ENCODE data around the gene RFX2.
"Not testable (repeated sequence)": the region's sequence is repeated elsewhere in the genome, so short reads cannot be mapped to it uniquely, and the experiment has no call there.

RFX2 gene

GRCh38 chr19:6007866-6008265, 102.4 kb downstream of the RFX2 start:
- no peaks in the 10 kb centered on the region for H3K4me1 ChIP-seq (ENCODE audit: insufficient read depth, low read length, poor library complexity, severe bottlenecking)
- no peak for TF ChIP-seq EZH2phosphoT487 (IDR thresholded peaks at IDR 0.05; ENCODE audit: borderline replicate concordance)
- TF ChIP-seq CTCF (conservative IDR thresholded peaks at IDR 0.05; ENCODE audit: low read length), result no peak
- no peaks in the 10 kb centered on the region for H3K9me3 ChIP-seq (ENCODE audit: insufficient read depth, low read depth, low read length)
- H3K36me3 ChIP-seq (ENCODE audit: insufficient read depth, low read length), result no peaks in the 10 kb centered on the region
- no peaks in the 10 kb centered on the region for H4K20me1 ChIP-seq (ENCODE audit: insufficient read depth, low read length, poor library complexity, severe bottlenecking)
- H3K79me2 ChIP-seq (ENCODE audit: insufficient read depth, low read length), result no peaks in the 10 kb centered on the region
- no peaks in the 10 kb centered on the region for H3K27me3 ChIP-seq (ENCODE audit: insufficient read depth, low read length, poor library complexity, severe bottlenecking)
- H3K4me2 ChIP-seq (ENCODE audit: low read depth, low read length, poor library complexity, severe bottlenecking), result no peak overlapping the region
- no peak overlapping the region for H3K9ac ChIP-seq (ENCODE audit: low read depth, low read length, poor library complexity, severe bottlenecking)
- H3F3A ChIP-seq (ENCODE audit: low read depth), result no peaks in the 10 kb centered on the region
- no peak overlapping the region for H2AFZ ChIP-seq (ENCODE audit: low read length)
- H3K4me3 ChIP-seq (ENCODE audit: low read length, poor library complexity, severe bottlenecking), result no peak overlapping the region
- H3K9me2 ChIP-seq (replicated peaks; ENCODE audit: low read depth, low read length), result no peaks in the 10 kb centered on the region

- H3K27me3 ChIP-seq (ENCODE audit: insufficient read depth, low read length, poor library complexity, severe bottlenecking), result no peaks in the 10 kb centered on the region
- no peak overlapping the region for H2AFZ ChIP-seq (ENCODE audit: low read length)
- no peaks in the 10 kb centered on the region for H4K20me1 ChIP-seq (ENCODE audit: insufficient read depth, low read length, poor library complexity, severe bottlenecking)
- H3K9me3 ChIP-seq (ENCODE audit: insufficient read depth, low read depth, low read length), result no peaks in the 10 kb centered on the region
- no peak overlapping the region for H3K9ac ChIP-seq (ENCODE audit: low read depth, low read length, poor library complexity, severe bottlenecking)
- H3K4me1 ChIP-seq (ENCODE audit: insufficient read depth, low read length, poor library complexity, severe bottlenecking), result no peaks in the 10 kb centered on the region
- no peak overlapping the region for H3K4me3 ChIP-seq (ENCODE audit: low read length, poor library complexity, severe bottlenecking)
- H3K79me2 ChIP-seq (ENCODE audit: insufficient read depth, low read length), result no peaks in the 10 kb centered on the region
- H3K4me2 ChIP-seq (ENCODE audit: low read depth, low read length, poor library complexity, severe bottlenecking), result no peak overlapping the region
- H3F3A ChIP-seq (ENCODE audit: low read depth), result no peaks in the 10 kb centered on the region
- TF ChIP-seq CTCF (conservative IDR thresholded peaks at IDR 0.05; ENCODE audit: low read length) (no peak), EZH2phosphoT487 (IDR thresholded peaks at IDR 0.05; ENCODE audit: borderline replicate concordance) (no peak)
- H3K36me3 ChIP-seq (ENCODE audit: insufficient read depth, low read length), result no peaks in the 10 kb centered on the region
- no peaks in the 10 kb centered on the region for H3K9me2 ChIP-seq (replicated peaks; ENCODE audit: low read depth, low read length)
These were observed 103.4 kb downstream of the RFX2 start for GRCh38 chr19:6006896-6007295.

GRCh38 chr19:6006070-6006446, 104.2 kb downstream of the RFX2 start:
- not testable (repeated sequence) for H3K27me3 ChIP-seq (ENCODE audit: insufficient read depth, low read length, poor library complexity, severe bottlenecking); H3K4me2 ChIP-seq (ENCODE audit: low read depth, low read length, poor library complexity, severe bottlenecking); H3K4me1 ChIP-seq (ENCODE audit: insufficient read depth, low read length, poor library complexity, severe bottlenecking); H3F3A ChIP-seq (ENCODE audit: low read depth); H3K36me3 ChIP-seq (ENCODE audit: insufficient read depth, low read length); H4K20me1 ChIP-seq (ENCODE audit: insufficient read depth, low read length, poor library complexity, severe bottlenecking); H3K4me3 ChIP-seq (ENCODE audit: low read length, poor library complexity, severe bottlenecking); H3K9me3 ChIP-seq (ENCODE audit: insufficient read depth, low read depth, low read length); H3K9ac ChIP-seq (ENCODE audit: low read depth, low read length, poor library complexity, severe bottlenecking); H3K79me2 ChIP-seq (ENCODE audit: insufficient read depth, low read length); H3K9me2 ChIP-seq (replicated peaks; ENCODE audit: low read depth, low read length); H2AFZ ChIP-seq (ENCODE audit: low read length)

GRCh38 chr19:6005321-6006069, 104.8 kb downstream of the RFX2 start:
- no peaks in the 10 kb centered on the region for H3K9me3 ChIP-seq (ENCODE audit: insufficient read depth, low read depth, low read length)
- no peaks in the 10 kb centered on the region for H3K9me2 ChIP-seq (replicated peaks; ENCODE audit: low read depth, low read length)
- no peak overlapping the region for H2AFZ ChIP-seq (ENCODE audit: low read length)
- H4K20me1 ChIP-seq (ENCODE audit: insufficient read depth, low read length, poor library complexity, severe bottlenecking), result no peaks in the 10 kb centered on the region
- no peak overlapping the region for H3K9ac ChIP-seq (ENCODE audit: low read depth, low read length, poor library complexity, severe bottlenecking)
- TF ChIP-seq EZH2phosphoT487 (IDR thresholded peaks at IDR 0.05; ENCODE audit: borderline replicate concordance) (no peak), CTCF (conservative IDR thresholded peaks at IDR 0.05; ENCODE audit: low read length) (no peak)
- H3K4me1 ChIP-seq (ENCODE audit: insufficient read depth, low read length, poor library complexity, severe bottlenecking), result no peaks in the 10 kb centered on the region
- no peak overlapping the region for H3K4me2 ChIP-seq (ENCODE audit: low read depth, low read length, poor library complexity, severe bottlenecking)
- H3F3A ChIP-seq (ENCODE audit: low read depth), result no peaks in the 10 kb centered on the region
- H3K79me2 ChIP-seq (ENCODE audit: insufficient read depth, low read length), result no peaks in the 10 kb centered on the region
- no peaks in the 10 kb centered on the region for H3K27me3 ChIP-seq (ENCODE audit: insufficient read depth, low read length, poor library complexity, severe bottlenecking)
- H3K36me3 ChIP-seq (ENCODE audit: insufficient read depth, low read length), result no peaks in the 10 kb centered on the region
- H3K4me3 ChIP-seq (ENCODE audit: low read length, poor library complexity, severe bottlenecking), result no peak overlapping the region

Measured in Loucy (cell line).